ENCODE data around the gene PALS2. TPM values are rescaled to one million over a fixed set of nuclear protein-coding genes. Genes with fewer than 3 reads are reported as not detected.

The PALS2 gene
- total RNA-seq, 2 experiments from 2014 or later: 31.1 to 39.5 TPM

DNA sequence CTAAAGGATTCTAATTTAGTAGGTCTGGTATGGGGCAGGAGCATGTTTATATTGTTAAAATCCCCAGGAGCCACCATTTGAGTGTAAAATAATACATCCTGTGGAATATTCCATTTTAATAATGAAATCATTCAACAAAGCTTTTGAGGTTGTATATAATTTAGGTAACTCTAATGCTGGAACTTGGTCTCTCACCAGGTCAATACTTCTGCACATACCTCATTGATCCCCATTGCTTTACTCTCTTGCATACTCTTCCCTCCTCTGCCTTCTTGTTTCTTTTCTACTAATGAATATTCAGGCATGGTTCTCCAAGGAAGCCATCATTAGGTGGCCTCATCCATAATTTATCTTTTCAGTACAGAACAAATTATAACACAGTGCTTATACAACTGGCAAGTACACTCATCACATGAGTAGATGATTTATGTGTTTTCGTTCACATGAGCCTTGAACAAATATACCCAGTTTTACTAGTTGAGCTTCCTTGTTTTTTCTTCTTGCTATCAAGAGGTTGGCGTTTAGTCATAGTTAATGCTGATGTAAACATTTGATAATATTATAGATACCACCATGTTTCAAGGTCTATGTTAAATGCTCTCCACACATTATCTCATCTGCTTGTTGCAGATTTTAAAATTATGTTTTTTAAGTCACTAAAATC is 7.2 kb downstream of the PALS2 start:
- ChIA-PET POLR2A (no interaction called here), CTCF (no interaction called here)

DNA sequence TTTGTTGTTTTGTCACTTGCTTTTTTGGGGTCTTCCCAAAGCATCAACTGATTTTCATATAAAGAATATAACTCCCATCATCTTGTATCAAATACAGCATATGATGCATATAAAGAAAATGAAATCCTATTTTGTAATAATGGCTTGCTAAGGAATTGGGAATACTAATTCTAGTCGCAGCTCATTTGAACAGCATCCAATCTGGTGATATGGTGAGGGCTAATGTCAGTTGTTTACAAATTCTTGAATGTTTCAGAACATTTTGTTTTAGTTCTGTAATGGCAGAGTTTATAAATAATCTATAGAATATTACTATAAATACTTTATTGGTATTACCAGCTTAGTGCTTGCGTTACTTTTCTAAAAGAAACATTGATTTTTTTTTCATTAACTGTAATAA is 8.9 kb downstream of the PALS2 start:
- ChIA-PET POLR2A (interaction anchor here (0.7 kb wide), 1 partner anchor 73 kb away, joined by 7 read pairs; no protein-coding TSS in a partner anchor), CTCF (interaction anchor here (0.6 kb wide), 1 partner anchor 71 kb away, joined by 3 read pairs; no protein-coding TSS in a partner anchor)

DNA sequence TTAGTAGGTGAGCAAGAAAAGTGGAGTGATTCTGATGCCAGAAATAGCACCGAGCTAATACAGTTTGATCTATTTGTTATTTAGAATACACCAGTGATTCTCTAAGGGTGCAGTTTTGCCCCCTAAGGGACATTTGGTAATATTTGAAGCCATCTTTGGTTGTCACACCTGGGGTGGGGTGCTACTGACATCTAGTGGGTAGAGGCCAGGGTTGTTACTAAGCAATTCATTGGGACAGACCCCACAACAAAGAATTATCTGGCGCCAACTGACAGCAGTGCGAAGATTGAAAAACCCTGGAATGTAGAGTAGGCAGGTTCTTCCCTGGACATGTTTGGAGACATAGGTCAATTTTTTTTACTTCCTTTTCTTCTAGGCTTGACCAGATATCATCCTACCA is 14.6 kb downstream of the PALS2 start:
- ChIA-PET POLR2A (no interaction called here), CTCF (interaction anchor here (1.0 kb wide), 1 partner anchor 9 kb away, joined by 3 read pairs; no protein-coding TSS in a partner anchor)

DNA sequence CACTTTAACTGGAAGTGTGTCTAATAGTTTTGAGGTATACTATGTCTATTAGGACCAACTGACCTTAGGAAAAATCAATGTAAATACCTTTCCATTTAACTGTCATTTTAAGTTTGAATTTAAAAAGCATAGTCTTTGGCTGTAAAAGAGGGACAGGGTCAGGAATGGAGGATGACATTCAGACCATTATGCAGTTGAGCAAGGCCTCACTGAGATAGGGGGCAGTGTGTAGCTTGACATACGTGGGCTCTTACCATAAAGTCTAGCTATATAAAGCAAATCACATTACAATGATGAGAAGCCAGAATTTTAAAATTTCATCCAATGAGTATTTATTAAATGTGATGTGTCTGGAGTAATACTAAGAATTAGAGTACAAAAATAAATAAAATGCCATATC is 17.9 kb downstream of the PALS2 start:
- CTCF ChIA-PET: no interaction called here
- POLR2A ChIA-PET: no interaction called here

DNA sequence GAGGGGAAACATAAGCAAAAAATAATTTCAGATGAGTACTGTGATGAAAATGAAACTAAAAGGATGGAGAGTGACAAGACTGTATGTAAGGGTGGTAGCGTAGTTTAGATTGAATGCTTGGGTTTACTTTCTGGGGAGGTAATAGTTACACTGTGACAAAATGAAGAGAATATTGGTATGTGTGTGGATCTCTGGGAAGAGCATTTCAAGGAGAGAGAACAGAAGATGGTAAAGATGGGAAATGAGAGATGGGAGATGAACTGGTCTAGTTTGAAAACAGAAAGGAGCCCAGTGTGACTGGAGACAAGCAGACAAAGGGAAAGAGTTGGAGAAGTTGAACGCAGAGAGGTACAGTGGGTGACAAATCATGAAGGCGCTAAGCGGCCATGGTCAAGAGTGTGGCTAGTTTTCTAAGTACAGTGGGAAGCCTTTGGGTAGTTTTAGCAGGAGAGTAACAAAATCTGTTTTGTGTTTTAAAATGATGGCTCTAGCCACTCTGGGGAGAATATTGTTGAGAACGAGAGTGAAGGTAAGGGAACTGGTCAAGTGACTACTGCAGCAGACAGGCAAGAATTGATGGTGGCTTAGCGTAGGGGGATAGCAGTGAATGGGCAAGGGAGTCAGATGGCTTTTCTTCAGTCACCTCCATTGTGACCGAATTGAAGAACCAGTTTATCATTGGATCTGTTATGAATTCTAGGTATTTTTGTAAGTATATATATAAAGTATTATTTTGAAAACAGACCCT is 22.6 kb downstream of the PALS2 start:
- ChIA-PET POLR2A (no interaction called here), CTCF (no interaction called here)

DNA sequence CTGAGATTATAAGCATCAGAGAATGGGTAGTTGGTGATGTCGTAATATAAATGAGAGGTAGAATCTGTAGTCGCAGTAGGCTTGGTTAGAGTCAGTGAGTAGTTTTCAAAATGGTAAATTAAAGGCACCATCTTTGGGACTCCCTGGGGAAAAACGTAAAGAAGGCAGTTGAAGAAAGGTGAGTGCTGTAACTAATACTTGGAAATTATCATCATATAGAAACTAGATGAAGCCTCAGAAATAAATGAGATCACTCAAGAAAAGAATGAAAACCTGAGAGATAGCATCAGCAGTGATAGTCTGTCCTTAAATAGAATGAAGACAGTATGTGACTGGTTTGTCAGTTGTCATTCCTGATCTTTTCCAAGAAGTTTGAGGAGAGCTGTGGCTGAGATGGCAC is 23.8 kb downstream of the PALS2 start:
- POLR2A ChIA-PET: no interaction called here
- CTCF ChIA-PET: interaction anchor here (0.8 kb wide), 1 partner anchor 9 kb away, joined by 3 read pairs; no protein-coding TSS in a partner anchor

DNA sequence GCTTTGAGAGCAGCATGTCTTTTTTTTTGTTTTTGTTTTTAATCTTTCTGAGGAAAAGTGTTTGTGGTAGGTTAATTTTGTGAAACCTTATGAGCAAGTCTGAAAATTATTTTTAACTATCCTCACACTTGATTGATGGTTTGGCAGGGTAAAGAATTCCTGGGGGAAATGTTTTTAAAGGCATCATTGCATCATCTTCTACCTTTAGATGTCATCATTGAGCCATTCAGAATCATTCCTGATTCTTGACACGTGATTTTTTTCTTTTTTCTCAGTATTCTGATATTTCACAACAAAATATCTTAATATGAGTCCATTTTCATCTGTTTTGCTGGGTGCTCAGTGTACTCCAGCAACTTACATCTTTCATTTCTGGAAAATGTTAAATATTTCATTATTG is 28.3 kb downstream of the PALS2 start:
- POLR2A ChIA-PET: no interaction called here
- CTCF ChIA-PET: no interaction called here

DNA sequence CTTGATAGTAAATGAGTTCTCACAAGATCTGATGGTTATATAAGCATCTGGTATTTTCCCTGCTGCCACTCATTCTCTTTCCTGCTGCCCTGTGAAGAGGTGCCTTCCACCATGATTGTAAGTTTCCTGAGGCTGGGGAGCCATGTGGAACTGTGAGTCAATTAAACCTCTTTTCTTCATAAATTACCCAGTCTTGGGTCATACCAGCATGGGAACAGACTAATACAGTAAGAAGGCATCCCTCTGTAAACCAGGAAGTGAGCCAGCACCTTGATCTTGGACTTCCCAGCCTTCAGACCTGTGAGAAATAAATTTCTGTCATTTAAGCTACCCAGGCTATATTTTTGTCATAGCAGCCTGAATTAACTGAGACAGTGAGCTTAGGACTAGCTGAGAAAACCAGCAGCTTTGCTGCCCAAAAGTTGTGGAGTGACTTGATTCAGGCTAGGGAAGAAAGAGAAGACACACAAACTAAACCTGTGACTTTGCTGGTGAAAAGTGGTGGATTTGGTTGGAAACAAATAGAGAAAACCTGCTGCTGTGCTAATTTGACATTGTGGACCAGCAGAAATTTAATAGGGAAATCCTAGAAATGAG is 29.7 kb downstream of the PALS2 start:
- ChIA-PET POLR2A (no interaction called here), CTCF (no interaction called here)

DNA sequence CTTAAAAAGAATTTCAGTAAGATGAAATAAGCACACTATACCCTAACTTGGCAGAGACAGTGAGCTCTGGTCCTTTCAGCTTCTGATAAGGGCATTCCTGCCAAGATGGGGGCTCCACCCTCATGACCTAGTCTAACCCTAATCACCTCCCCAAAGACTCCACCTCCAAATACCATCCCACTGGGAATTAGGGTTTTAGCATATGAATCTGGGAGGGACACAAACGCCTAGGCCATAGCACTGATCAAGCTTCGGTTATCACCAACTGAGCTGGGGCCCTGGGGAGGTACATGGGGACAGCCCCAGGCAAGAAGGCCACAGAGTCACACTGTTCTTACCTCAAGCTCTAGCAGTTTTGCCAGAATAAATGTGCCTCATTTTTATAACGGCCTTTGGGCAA is 31.4 kb downstream of the PALS2 start:
- POLR2A ChIA-PET: no interaction called here
- CTCF ChIA-PET: interaction anchor here (0.8 kb wide), 1 partner anchor 12 kb away, joined by 3 read pairs; no protein-coding TSS in a partner anchor

DNA sequence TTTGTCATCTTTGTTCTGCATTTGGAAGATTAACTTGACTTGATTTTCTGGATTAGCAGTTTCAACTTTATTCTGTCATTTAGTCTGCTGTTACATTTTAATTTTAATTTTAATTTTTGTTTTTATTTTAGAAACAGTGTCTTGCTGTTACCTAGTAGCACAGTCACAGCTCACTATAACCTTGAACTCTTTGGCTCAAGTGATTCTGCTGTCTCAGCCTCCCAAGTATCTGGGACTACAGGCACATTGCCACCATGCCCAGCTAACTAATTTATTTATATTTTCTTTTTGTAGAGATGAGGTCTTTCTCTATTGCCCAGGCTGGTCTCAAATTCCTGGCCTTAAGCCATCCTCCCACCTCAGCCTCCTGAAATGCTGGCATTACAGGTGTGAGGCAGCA is 35.3 kb downstream of the PALS2 start:
- ChIA-PET POLR2A (no interaction called here), CTCF (no interaction called here)

DNA sequence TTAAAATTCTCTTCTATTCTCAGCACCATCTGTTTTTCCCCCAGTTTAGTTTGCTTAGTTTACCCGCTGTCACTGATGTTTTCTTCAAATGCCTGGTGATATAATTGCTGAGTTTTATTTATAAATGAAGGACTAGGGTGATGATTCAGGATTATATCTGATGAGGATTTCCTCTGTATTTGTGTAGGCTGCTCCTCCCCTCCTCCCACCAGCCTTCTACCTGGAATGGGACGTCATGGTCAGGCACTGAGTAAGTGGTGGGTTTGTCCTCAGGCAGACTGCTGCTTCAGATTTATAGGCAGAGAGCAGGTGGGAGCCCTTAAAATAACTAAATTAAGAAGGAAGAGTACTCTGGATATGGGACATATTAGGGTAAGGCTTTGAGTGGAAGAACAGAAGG is 35.8 kb downstream of the PALS2 start:
- ChIA-PET POLR2A (no interaction called here), CTCF (no interaction called here)

DNA sequence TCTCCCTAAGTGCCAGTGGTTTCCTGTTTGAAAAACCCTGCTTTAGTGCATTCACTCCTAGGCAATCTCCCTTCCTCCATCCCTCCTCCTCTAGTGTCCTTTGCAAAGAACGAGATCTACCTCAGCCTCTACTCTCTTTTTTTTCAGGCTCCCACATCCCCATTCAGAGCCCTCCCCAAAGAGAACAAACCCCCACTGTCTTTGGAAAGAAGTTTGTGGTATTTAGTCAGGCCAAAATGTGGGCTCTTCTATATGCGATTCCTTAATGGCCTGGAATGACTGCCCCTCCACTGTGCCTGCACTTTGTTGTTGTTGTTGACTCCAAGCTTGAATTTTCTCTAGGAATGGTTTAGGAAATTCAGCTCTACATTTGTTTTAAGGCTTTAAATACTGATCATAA is 36.3 kb downstream of the PALS2 start:
- ChIA-PET POLR2A (no interaction called here), CTCF (no interaction called here)

DNA sequence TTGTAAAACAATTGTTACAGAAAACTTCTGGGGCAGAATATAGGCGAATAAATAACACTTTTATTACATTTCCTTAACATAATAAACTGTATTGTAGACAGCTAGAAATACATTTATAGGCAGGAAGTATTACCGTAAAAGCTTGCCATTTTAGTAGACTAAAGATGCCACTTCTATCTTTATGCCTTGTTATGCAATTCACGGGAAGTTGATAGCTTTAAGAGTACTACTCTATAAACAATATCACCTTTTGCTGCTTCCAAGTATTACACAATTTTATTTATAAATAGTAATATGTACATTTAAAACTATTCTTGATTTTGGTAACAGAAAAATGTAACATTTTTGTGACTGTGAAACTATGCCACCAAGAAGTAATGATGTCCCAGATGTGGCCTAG is 37.9 kb downstream of the PALS2 start:
- ChIA-PET POLR2A (no interaction called here), CTCF (no interaction called here)

DNA sequence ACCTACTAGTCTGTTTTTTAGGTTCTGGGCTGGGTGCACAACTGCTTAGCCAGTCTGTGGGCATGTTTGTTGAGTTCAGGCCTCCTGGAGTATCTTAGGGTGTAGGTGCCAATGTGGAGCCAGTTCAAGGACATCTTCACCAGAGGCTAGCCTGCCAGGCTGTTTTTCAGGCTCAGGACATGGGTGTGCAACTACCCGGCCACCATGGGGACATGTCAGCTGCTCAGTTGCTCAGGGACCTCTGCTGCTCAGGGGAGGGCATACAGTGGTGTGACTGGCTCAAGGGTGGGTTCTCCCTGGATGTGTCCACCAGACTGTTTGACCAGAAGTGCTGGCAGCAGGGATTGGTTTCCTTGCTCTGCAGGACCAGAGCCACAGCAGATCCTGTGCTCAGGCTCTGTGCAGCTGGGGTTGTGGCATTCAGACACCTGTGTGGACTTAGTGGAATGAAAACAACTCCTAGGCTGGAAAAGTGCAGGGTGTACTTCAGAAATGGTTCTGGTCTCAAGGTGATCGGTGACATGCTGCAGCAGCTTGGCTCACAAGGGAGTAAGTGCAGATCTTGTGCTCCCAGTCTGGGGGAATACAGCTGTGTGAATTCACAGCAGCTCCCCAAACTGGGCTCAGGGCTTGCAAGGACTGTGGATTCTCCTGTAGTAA is 44.8 kb downstream of the PALS2 start:
- ChIA-PET POLR2A (no interaction called here), CTCF (no interaction called here)

DNA sequence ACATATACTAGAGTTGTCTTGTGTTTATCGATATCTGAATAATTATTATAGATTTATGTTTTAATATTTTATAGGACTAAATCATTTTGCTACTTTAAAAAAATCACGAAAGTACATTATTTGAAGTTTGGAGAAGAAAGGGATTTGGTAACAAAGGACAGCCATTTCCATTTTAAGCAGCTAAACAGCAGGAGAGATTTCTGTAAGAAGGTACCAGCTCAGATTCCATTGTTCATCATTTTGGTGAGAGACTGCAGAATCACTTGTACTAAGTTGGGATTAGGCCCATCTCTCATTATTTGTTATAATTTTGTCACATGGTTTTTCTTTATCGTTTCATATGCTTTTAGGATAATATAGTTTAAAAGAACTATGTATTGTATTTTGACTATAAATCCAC is 46.7 kb downstream of the PALS2 start:
- ChIA-PET POLR2A (no interaction called here), CTCF (no interaction called here)

DNA sequence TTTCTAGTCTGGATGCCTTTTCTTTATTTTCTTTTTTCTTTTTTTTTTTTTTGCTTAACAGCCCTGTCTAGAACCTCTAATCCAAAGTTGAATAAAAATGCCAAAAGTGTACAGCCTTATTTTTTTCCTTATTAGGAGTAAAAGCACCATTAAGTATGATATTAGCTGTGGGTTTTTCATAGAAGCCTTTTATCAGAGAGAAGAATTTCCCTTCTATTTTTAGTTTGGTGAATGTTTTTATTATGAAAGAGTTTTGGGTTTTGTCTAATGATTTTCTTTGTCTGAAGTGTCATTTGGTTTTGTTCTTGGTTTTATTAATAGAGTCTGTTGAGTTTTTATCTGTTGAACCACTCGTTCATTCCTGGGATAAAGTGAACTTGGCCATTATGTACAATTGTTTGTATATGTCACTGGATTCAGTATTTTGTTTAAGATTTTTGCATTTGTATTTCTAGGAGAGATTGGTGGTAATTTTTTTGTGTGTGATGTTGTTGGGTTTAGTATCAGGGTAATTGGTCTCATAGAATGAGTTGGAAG is 49.5 kb downstream of the PALS2 start:
- ChIA-PET CTCF (no interaction called here), POLR2A (no interaction called here)

Other genes with a start within 250 kb of the PALS2 start
- 1 to 10 TPM; 5.4 to 5.9 TPM for gene GSDME, start 184.0 kb downstream of the PALS2 start, total RNA-seq